ENCODE measurements around the gene AQP2. TPM values are rescaled to one million over a fixed set of nuclear protein-coding genes. Genes with fewer than 3 reads are reported as not detected.

AQP2 gene
- total RNA-seq, 1 experiment from 2014 or later: not detected

DNA sequence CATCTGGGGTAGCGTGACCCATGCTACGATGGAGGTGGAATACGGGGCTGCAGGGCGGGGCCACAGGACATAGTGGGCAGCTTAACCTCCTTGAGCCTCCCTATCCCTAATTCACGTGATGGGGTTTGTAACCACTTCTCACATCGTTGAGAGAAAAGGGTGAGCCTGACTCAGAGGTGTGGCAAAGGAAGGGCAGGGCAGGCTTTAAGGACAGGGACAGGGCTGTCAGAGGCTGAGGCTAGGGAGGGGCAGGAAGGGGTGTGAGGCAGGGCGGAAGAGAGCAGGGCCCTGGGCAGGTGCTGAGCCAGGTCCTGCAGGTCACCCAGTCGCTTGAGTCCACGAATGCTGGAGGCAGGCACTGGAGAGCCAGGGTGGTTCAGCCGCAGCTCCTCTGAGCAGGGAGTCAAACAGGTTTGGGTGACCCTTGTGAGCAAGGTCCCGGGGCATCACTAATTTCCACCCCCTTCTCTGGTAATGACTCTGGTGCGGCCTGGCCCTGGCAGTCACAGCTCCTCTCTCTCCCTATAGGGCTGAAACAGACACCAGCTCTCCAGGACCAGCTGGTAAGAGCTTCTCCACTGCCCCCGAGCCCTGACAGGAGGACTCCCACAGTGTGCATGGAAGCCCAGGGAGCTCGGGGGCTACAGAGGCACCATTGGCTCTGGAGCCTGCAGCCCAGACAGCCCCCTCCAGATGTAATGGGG, 7.5 kb upstream of the AQP2 start:
- Histone ChIP-seq H3K27ac (no peak overlapping the region), H3K9me3 (replicated peaks) (no peaks in the 10 kb centered on the region), H3K27me3 (no peaks in the 10 kb centered on the region), H3K4me3 (no peak overlapping the region), H3K4me1 (peaks cover 10% of the 10 kb centered on the region; the same call in 1 of the 2 replicates), H3K36me3 (no peaks in the 10 kb centered on the region)
- no peak for DNase-seq

GRCh38 chr12:49943625-49943960, 6.9 kb upstream of the AQP2 start:
- no peak overlapping the region for H3K27ac ChIP-seq
- no peak overlapping the region for H3K4me3 ChIP-seq
- no peaks in the 10 kb centered on the region for H3K9me3 ChIP-seq (replicated peaks)
- DNase-seq: no peak
- H3K27me3 ChIP-seq: no peaks in the 10 kb centered on the region
- peaks cover 10% of the 10 kb centered on the region; the same call in 1 of the 2 replicates for H3K4me1 ChIP-seq
- no peaks in the 10 kb centered on the region for H3K36me3 ChIP-seq

DNA sequence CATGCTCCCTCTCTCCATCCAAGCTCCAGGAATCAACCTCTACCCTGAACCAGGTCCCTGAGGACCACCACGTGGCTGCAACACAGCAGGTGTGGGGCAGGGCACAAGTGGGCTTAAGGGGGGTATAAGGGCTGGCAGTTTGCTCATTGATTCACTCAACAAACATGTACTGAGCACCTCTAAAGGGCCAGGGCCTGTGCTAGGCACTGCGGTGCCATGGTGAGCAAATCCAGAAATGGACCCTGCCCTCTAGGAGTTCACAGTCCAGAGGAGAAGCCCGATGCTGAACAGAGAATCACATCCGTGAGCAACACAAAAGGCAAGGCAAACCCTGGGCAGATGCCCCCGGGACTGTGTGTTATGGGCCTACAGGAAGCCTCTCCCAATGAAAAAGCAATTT, 6.5 kb upstream of the AQP2 start:
- no peak overlapping the region for H3K27ac ChIP-seq
- no peaks in the 10 kb centered on the region for H3K27me3 ChIP-seq
- H3K36me3 ChIP-seq: no peaks in the 10 kb centered on the region
- H3K4me1 ChIP-seq: peaks cover 10% of the 10 kb centered on the region; the same call in 1 of the 2 replicates
- no peak for DNase-seq
- no peak overlapping the region for H3K4me3 ChIP-seq
- no peaks in the 10 kb centered on the region for H3K9me3 ChIP-seq (replicated peaks)

- H3K36me3 ChIP-seq: no peaks in the 10 kb centered on the region
- H3K9me3 ChIP-seq (replicated peaks): no peaks in the 10 kb centered on the region
- no peak for DNase-seq
- no peak overlapping the region for H3K27ac ChIP-seq
- peaks cover 10% of the 10 kb centered on the region; the same call in 1 of the 2 replicates for H3K4me1 ChIP-seq
- H3K27me3 ChIP-seq: no peaks in the 10 kb centered on the region
- no peak overlapping the region for H3K4me3 ChIP-seq
Observed at GRCh38 chr12:49944718-49945117, 5.8 kb upstream of the AQP2 start.

- H3K27me3 ChIP-seq: no peaks in the 10 kb centered on the region
- H3K9me3 ChIP-seq (replicated peaks): no peaks in the 10 kb centered on the region
- H3K4me3 ChIP-seq: no peak overlapping the region
- no peaks in the 10 kb centered on the region for H3K36me3 ChIP-seq
- H3K4me1 ChIP-seq: peaks cover 10% of the 10 kb centered on the region; the same call in 1 of the 2 replicates
- H3K27ac ChIP-seq: no peak overlapping the region
- DNase-seq: peak; percentile 76 to 87
Observed at GRCh38 chr12:49945394-49946080, 5.0 kb upstream of the AQP2 start.

- peaks cover 10% of the 10 kb centered on the region; the same call in 1 of the 2 replicates for H3K4me1 ChIP-seq
- no peak overlapping the region for H3K27ac ChIP-seq
- no peaks in the 10 kb centered on the region for H3K9me3 ChIP-seq (replicated peaks)
- no peaks in the 10 kb centered on the region for H3K36me3 ChIP-seq
- H3K27me3 ChIP-seq: no peaks in the 10 kb centered on the region
- DNase-seq: no peak
- no peak overlapping the region for H3K4me3 ChIP-seq
Observed at GRCh38 chr12:49946086-49946485, 4.5 kb upstream of the AQP2 start.

DNA sequence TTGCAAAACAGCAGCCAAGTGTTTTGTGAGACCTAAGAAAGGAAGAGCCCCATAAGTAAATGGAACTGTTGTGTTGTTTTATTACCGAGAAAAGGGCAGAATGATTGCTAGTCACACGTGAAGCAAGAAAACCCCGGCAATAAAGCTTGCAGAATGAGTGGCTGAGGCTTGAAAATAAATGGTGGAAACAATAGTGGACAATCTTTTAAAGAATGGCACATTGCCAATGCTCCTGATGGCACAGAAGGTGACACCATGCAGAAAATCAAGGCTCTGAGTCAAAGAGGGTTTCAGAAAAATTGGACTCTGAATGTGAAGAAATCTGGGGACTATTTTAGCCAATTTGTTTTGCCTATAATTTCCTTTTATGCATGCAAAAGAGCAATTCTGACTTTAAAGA, 4.0 kb upstream of the AQP2 start:
- H3K9me3 ChIP-seq (replicated peaks): no peaks in the 10 kb centered on the region
- DNase-seq: no peak
- H3K27ac ChIP-seq: no peak overlapping the region
- no peaks in the 10 kb centered on the region for H3K36me3 ChIP-seq
- H3K4me1 ChIP-seq: peaks cover 10% of the 10 kb centered on the region; the same call in 1 of the 2 replicates
- no peak overlapping the region for H3K4me3 ChIP-seq
- no peaks in the 10 kb centered on the region for H3K27me3 ChIP-seq

- Histone ChIP-seq H3K9me3 (replicated peaks) (no peaks in the 10 kb centered on the region), H3K4me1 (no peaks in the 10 kb centered on the region; the same call in 1 of the 2 replicates), H3K4me3 (no peak overlapping the region), H3K36me3 (no peaks in the 10 kb centered on the region), H3K27me3 (no peaks in the 10 kb centered on the region), H3K27ac (no peak overlapping the region)
- DNase-seq: no peak
Observed at GRCh38 chr12:49947593-49948226, 2.8 kb upstream of the AQP2 start.

DNA sequence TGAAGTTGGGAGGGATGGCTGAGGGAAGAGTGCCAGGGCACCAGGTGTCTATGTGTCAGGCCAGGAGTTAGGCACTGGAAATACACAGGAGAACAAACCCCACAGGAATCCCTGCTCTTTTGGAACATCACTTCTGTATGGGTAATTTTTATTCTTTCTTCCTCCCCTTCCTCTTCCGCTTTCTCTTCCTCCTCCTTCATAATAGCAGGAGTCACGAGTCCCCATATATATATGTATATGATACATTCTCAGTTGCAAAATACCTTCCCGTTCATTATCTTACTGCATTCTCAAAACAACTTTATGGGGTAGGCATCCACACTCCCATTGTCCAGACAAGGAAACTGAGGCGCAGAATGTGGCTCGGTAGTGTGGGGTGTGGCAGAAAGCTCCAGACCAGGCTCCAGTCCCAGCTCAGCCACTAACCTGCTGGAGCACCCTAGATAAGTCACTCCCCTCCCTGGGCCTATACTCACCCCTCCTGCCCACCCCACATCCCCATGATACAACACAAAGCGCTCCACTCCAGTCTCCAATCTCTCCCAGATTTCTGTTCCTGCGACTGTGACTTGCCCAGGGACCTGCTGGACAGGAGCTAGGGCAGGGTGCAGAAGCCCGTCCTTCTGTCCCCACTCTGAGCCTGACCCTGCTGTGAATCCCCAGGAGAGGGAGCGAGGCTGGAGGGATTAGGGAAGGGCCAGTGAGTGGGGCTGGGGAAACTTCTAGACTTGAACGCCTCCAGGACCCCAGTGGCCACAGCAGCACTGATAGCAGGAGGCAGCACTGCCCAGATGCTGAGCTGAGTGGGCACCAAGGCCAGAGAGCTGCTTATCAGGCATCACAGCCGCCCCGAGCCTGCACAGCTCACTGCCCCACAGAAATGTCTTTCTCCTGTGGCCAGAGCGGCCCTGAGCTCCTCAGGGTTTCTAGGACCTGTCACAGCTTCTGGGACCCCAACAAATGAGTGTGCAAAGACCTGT, 1.4 kb upstream of the AQP2 start:
- Histone ChIP-seq H3K27me3 (no peaks in the 10 kb centered on the region), H3K9me3 (replicated peaks) (no peaks in the 10 kb centered on the region), H3K4me1 (no peaks in the 10 kb centered on the region), H3K36me3 (no peaks in the 10 kb centered on the region), H3K27ac (no peak overlapping the region), H3K4me3 (no peak overlapping the region)
- no peak for DNase-seq

DNA sequence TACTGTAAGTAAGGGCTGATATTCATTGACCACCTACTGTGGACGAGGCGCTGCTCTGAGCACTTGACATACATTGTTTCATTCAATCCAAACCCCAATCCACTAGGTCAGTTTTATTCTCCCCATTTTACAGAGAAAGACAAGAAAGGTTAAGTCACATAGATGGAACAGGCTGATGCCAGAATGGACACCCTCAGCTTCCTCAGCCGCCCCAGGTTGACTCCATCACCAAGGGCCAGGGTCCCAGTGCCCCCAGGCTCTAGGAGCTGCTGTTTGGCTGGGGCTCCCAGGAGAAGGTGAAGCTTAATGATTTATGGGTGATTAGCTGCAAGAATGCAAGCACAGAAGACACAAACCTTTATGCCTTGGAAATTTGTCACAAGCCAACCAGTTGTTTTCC, 671 bp upstream of the AQP2 start:
- H3K27ac ChIP-seq: no peak overlapping the region
- no peaks in the 10 kb centered on the region for H3K36me3 ChIP-seq
- H3K27me3 ChIP-seq: no peaks in the 10 kb centered on the region
- no peaks in the 10 kb centered on the region for H3K9me3 ChIP-seq (replicated peaks)
- H3K4me3 ChIP-seq: no peak overlapping the region
- no peaks in the 10 kb centered on the region for H3K4me1 ChIP-seq
- no peak for DNase-seq

DNA sequence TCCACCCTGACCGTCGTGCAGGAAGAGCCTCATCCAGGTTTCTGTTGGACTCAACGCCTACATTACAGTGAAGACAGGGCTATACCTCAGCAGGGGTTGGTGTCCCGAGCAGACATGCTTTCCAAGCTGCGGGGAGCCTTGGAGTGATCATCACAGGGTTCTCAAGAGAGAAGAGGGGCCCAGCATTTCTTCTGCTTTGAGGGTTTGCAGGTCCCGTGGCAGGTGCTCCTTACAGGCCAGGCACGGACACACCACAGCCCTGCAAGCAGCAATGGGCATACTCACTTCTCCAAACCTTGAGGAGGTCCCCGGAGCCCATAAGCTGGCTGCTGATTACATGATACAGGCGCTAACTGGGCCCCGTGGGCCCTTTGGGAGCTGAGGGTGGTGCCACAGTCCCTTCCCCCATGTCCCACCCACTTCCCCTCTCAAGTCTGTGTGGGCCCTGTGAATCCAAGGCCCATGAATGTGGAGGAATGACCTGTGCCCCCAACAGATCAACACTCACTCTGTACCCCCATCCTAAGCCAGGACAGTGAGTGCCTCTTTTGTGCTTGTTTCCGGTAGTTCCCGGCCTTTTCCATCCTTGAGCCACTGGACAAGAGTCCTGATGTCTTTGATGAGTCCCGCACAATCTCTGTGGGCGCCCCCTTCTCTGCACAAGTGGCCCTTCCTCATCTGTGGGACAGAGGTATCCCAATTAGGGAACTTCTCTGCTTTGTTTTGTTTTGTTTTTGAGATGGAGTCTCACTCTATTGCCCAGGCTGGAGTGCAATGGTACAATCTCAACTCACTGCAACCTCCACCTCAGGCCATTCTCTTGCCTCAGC, 1.1 kb downstream of the AQP2 start:
- H3K36me3 ChIP-seq: no peaks in the 10 kb centered on the region
- H3K4me3 ChIP-seq: no peak overlapping the region
- no peaks in the 10 kb centered on the region for H3K9me3 ChIP-seq (replicated peaks)
- peaks cover under 1% of the 10 kb centered on the region; the same call in 1 of the 2 replicates for H3K4me1 ChIP-seq
- H3K27ac ChIP-seq: no peak overlapping the region
- no peaks in the 10 kb centered on the region for H3K27me3 ChIP-seq
- DNase-seq: no peak

DNA sequence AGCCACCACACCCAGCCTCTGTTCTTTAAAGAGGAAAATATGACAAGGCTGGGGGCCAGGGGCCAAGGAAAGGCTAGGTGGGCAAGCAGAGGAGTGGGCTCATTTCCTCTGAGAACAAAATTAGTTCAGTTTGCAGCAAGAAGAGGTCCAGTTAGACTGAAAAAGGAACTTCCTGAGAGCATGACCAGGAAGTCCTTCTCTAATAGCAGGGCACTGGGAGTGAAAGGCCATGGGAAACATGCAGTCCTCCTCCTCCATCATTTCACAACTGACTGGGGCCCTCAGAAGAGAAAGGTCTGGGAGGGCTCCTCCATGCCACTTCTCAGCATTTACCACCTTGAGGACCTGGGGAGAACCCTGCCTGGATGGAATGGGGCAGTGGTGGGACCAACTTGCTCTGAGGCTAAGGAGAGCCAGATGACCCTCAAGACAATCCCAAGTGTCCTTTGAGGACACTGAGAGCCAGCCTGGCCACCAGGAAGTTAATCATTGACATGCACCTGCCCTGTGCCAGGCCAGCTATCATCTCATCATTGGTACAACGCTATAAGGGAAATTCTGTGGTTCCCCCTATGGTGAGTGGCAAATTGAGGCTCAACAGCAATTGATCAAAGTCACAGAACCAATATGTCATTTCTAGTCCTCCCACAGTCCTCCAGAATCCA, 2.0 kb downstream of the AQP2 start:
- Histone ChIP-seq H3K4me3 (no peak overlapping the region), H3K27me3 (no peaks in the 10 kb centered on the region)
- no peak for DNase-seq

GRCh38 chr12:49953151-49953550, 2.6 kb downstream of the AQP2 start:
- no peaks in the 10 kb centered on the region for H3K36me3 ChIP-seq
- no peak overlapping the region for H3K4me3 ChIP-seq
- peaks cover 3% of the 10 kb centered on the region; the same call in 1 of the 2 replicates for H3K4me1 ChIP-seq
- no peak overlapping the region for H3K27ac ChIP-seq
- no peak for DNase-seq
- no peaks in the 10 kb centered on the region for H3K9me3 ChIP-seq (replicated peaks)
- no peaks in the 10 kb centered on the region for H3K27me3 ChIP-seq

More for the DNA sequence above, 2.0 kb downstream of the AQP2 start:
- no peaks in the 10 kb centered on the region for H3K9me3 ChIP-seq (replicated peaks)
- no peak overlapping the region for H3K27ac ChIP-seq
- H3K4me1 ChIP-seq: peaks cover 3% of the 10 kb centered on the region; the same call in 1 of the 2 replicates
- H3K36me3 ChIP-seq: no peaks in the 10 kb centered on the region

All from SJCRH30 (cell line).